ENCODE results near the gene RTTN. TPM values are rescaled to one million over a fixed set of nuclear protein-coding genes. Genes with fewer than 3 reads are reported as not detected.

The RTTN gene
- total and polyA plus RNA-seq, 2 of the 13 experiments (the other 11 are each of a cell fraction or from before 2014, with no cell fraction given), result 5.4 to 18.7 TPM

DNA sequence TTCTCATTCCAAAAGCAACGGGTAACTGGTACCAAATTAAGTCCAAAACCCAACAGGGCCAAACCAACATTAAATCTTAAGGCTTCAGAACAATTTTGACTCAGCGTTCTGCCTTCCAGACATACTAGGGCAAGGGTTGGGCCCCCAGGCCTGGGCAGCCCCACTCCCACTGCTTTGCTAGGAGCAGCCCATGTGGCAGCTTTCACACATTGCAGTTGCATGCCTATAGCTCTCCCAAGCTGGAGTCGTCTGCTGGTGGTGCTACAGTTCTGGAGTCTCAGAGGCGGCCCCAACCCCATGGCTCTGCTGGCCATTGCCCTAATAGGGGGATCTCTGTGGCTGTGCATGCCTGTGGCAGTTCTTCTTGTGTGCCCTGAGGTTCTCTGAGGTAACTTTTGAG lies 220.2 kb downstream of the RTTN start:
- in situ Hi-C loops (cut with HindIII; ENCODE audit: extremely low pct_ligation_motif_present, low pct_unique_long_range_greater_than_20kb) (no loop called here), intact Hi-C loops (cut with micrococcal nuclease; ENCODE audit: unreplicated experiment) (no loop called here)
- no peak overlapping the region for H3K4me3 ChIP-seq (replicated peaks in 1 of 3; ENCODE audit: insufficient read depth in 1 of 3, low read depth in 2 of 3, low read length in 3 of 3)
- no peaks in the 10 kb centered on the region for H3K36me3 ChIP-seq (replicated peaks in 1 of 2; ENCODE audit: control insufficient read depth in 1 of 2, insufficient read depth in 2 of 2, low read length in 2 of 2)
- POLR2A ChIA-PET, result no interaction called here
- FAIRE-seq, result no peak
- H3K9ac ChIP-seq (ENCODE audit: insufficient read depth, low read depth, low read length), result no peak overlapping the region
- no peaks in the 10 kb centered on the region for H3K79me2 ChIP-seq (ENCODE audit: insufficient read depth, low read length)
- H3K27me3 ChIP-seq (ENCODE audit: control insufficient read depth in 1 of 2, insufficient read depth in 2 of 2, low read length in 2 of 2), result no peaks in the 10 kb centered on the region
- H3K4me2 ChIP-seq (ENCODE audit: low read depth, low read length), result no peak overlapping the region
- no peaks in the 10 kb centered on the region for H3K4me1 ChIP-seq (ENCODE audit: insufficient read depth, low read length)
- no peak for DNase-seq (ENCODE audit: low spot score)
- no peak overlapping the region for H2AFZ ChIP-seq (ENCODE audit: low read length)
- CTCF ChIA-PET (ENCODE audit: low intra/inter-chr PET ratio, low total read pairs), result no interaction called here
- H4K20me1 ChIP-seq (ENCODE audit: insufficient read depth, low read length), result no peaks in the 10 kb centered on the region
- no TSS peak for BruUV-seq (replicated peaks)
- peak; percentile 74 for ATAC-seq
- TF ChIP-seq NFE2L1 (CRISPR knock-in tag; IDR thresholded peaks at IDR 0.05; ENCODE audit: borderline replicate concordance), result no peak
- no peak for TF ChIP-seq MED8 (CRISPR knock-in tag; IDR thresholded peaks at IDR 0.05; ENCODE audit: insufficient replicate concordance)
- no peak for TF ChIP-seq ZNF850 (CRISPR knock-in tag; conservative IDR thresholded peaks at IDR 0.05)
- TF ChIP-seq MXD3 (CRISPR knock-in tag; IDR thresholded peaks at IDR 0.05), result no peak
- no peak for TF ChIP-seq PHF5A (CRISPR knock-in tag; IDR thresholded peaks at IDR 0.05; ENCODE audit: low read depth, unreplicated experiment)
- no peak for TF ChIP-seq ATF1 (CRISPR knock-in tag; IDR thresholded peaks at IDR 0.05)
- TF ChIP-seq SUZ12 (IDR thresholded peaks at IDR 0.05; ENCODE audit: low read depth, low read length), result no peak
- TF ChIP-seq ZNF10 (CRISPR knock-in tag; IDR thresholded peaks at IDR 0.05; ENCODE audit: borderline replicate concordance, low read depth), result no peak
- no peak for TF ChIP-seq ZNF564 (CRISPR knock-in tag; IDR thresholded peaks at IDR 0.05)
- no peak for TF ChIP-seq ZNF703 (CRISPR knock-in tag; IDR thresholded peaks at IDR 0.05; ENCODE audit: borderline replicate concordance)
- TF ChIP-seq ARNTL (CRISPR knock-in tag; IDR thresholded peaks at IDR 0.05), result no peak
- TF ChIP-seq SNRNP70 (IDR thresholded peaks at IDR 0.05; ENCODE audit: low read depth, low read length), result no peak
- no peak overlapping the region for H3K27ac ChIP-seq (ENCODE audit: extremely low read length, insufficient read depth, low read length)
- WGBS (ENCODE audit: low lambda C conversion rate), result 93% methylated on average over 2 of the region's 4 CpGs
- H3K9me3 ChIP-seq (ENCODE audit: low read length), result peaks cover 6% of the 10 kb centered on the region; the same call in 1 of the 2 replicates
